GM12891 (cell line): Measurements from ENCODE around the gene U2AF2.
"Not testable (repeated sequence)": the region's sequence is repeated elsewhere in the genome, so short reads cannot be mapped to it uniquely, and the experiment has no call there.

Source experiments
- PAX5 ChIP-seq: IDR thresholded peaks from 2 replicates; pipeline ENCODE4 v1.6.1; 2011; ENCODE audit warnings: low read length, moderate library complexity, mild to moderate bottlenecking; ENCODE audit not compliant: insufficient read depth, severe bottlenecking
- POLR2A ChIP-seq: IDR thresholded peaks from 2 replicates; pipeline ENCODE4 v1.6.1; 2011; ENCODE audit warnings: low read depth, low read length, control low read depth
- POLR2AphosphoS5 ChIP-seq: IDR thresholded peaks from 2 replicates; pipeline ENCODE4 v1.6.1; 2011; ENCODE audit warnings: low read depth, low read length, control low read depth
- TAF1 ChIP-seq: IDR thresholded peaks from 2 replicates; pipeline ENCODE4 v1.6.1; 2011; ENCODE audit warnings: low read depth, low read length, control low read depth

- TF ChIP-seq POLR2A, PAX5, POLR2AphosphoS5, TAF1: not testable (repeated sequence)
Observed at GRCh38 chr19:55717879-55718711, 63.3 kb downstream of the U2AF2 start.
